Measurements from ENCODE around the gene CAV2. TPM values are rescaled to one million over a fixed set of nuclear protein-coding genes. Genes with fewer than 3 reads are reported as not detected.
A peak's percentile ranks its signal among the peaks of the same experiment; 100 is the strongest.

Gene CAV2
- total and polyA plus RNA-seq, 10 donors, result 15.5 to 107 (median 72.7) TPM

GRCh38 chr7:116522247-116522646 lies 22.7 kb downstream of the CAV2 start:
- H3K27me3 ChIP-seq (replicated peaks in 1 of 7), result peaks cover 0 to 45% (median 22%) of the 10 kb centered on the region in 7 donors
- no peak overlapping the region for H3K27ac ChIP-seq
- no peak for DNase-seq
- H3K4me3 ChIP-seq, result no peak overlapping the region
- 79 to 87% (median 86%) methylated on average over 5 of the region's 5 CpGs for WGBS, 5 donors
- TF ChIP-seq POLR2A (IDR thresholded peaks at IDR 0.05) (no peak), CTCF (IDR thresholded peaks at IDR 0.05 in 8 of 11, conservative IDR thresholded peaks at IDR 0.05 in 3 of 11) (no peak), POLR2AphosphoS5 (IDR thresholded peaks at IDR 0.05) (no peak)
- H3K4me1 ChIP-seq, result peaks cover 0 to 35% (median 28%) of the 10 kb centered on the region in 6 donors
- intact Hi-C loops (cut with DNase I; ENCODE audit: low total_unique reads), result loop anchor here (10.0 kb wide), 2 partner anchors 63 to 267 kb away; no protein-coding TSS in a partner anchor
- no peaks in the 10 kb centered on the region for H3K36me3 ChIP-seq
- H3K9me3 ChIP-seq, result no peaks in the 10 kb centered on the region

GRCh38 chr7:116524221-116524608 lies 24.7 kb downstream of the CAV2 start:
- intact Hi-C loops (cut with DNase I; ENCODE audit: low total_unique reads), result loop anchor here (10.0 kb wide), 2 partner anchors 61 to 269 kb away; no protein-coding TSS in a partner anchor
- Histone ChIP-seq H3K9me3 (no peaks in the 10 kb centered on the region), H3K4me3 (peak overlapping the region in 6 of 8 donors; percentile 38 to 81 (median 58)), H3K36me3 (no peaks in the 10 kb centered on the region), H3K27ac (peak overlapping the region; percentile 59 to 91 (median 88)), H3K27me3 (replicated peaks in 1 of 7) (peaks cover 0 to 46% (median 22%) of the 10 kb centered on the region in 7 donors), H3K4me1 (peaks cover 0 to 52% (median 34%) of the 10 kb centered on the region in 6 donors)
- DNase-seq, result no peak
- 20 to 35% (median 24%) methylated on average over 7 to 10 of the region's 10 CpGs for WGBS, 5 donors
- TF ChIP-seq POLR2A (IDR thresholded peaks at IDR 0.05) (no peak), POLR2AphosphoS5 (IDR thresholded peaks at IDR 0.05) (no peak), CTCF (IDR thresholded peaks at IDR 0.05 in 8 of 11, conservative IDR thresholded peaks at IDR 0.05 in 3 of 11) (no peak)

DNA sequence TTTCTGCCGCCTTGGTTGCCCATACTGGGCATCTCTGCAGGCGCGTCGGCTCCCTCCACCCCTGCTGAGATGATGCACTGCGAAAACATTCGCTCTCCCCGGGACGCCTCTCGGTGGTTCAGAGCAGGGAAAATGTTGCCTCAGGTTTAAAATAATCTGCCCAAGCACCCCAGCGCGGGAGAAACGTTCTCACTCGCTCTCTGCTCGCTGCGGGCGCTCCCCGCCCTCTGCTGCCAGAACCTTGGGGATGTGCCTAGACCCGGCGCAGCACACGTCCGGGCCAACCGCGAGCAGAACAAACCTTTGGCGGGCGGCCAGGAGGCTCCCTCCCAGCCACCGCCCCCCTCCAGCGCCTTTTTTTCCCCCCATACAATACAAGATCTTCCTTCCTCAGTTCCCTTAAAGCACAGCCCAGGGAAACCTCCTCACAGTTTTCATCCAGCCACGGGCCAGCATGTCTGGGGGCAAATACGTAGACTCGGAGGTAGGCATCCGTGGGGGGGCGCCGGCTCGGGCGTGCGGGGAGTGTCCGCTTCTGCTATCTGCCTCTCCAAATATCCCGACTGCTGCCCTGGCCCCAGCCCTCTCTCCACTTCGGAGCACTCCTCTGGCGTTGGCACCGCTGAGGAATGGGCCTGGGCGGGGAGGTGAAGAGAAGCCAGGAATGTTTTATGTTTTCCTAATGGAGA lies 25.2 kb downstream of the CAV2 start, which contains the start of gene CAV1:
CAV1 (plus strand) TSS at position 428 of the 689 bp plus-strand sequence; CDS start at position 455, 27 bp downstream.
- DNase-seq, result peak; percentile 89
- intact Hi-C loops (cut with DNase I; ENCODE audit: low total_unique reads), result loop anchor here (10.0 kb wide), 2 partner anchors 60 to 270 kb away; no protein-coding TSS in a partner anchor
- H3K27me3 ChIP-seq (replicated peaks in 1 of 7), result peaks cover 0 to 46% (median 22%) of the 10 kb centered on the region in 7 donors
- no peaks in the 10 kb centered on the region for H3K36me3 ChIP-seq
- peaks cover 3 to 57% (median 38%) of the 10 kb centered on the region in 6 donors for H3K4me1 ChIP-seq
- WGBS, 5 donors, result 1% methylated on average over 37 to 42 of the region's 42 CpGs
- peak within 1 kb of the TSS; percentile 38 to 81 (median 58) for H3K4me3 ChIP-seq
- TF ChIP-seq POLR2A (IDR thresholded peaks at IDR 0.05), result peak in 1 of 3 donors; percentile 73
- TF ChIP-seq POLR2AphosphoS5 (IDR thresholded peaks at IDR 0.05), result peak; percentile 82 to 94 (median 88)
- TF ChIP-seq CTCF (IDR thresholded peaks at IDR 0.05 in 8 of 11, conservative IDR thresholded peaks at IDR 0.05 in 3 of 11), result peak in 5 of 11 experiments; percentile 8 to 34 (median 14)
- H3K9me3 ChIP-seq, result no peaks in the 10 kb centered on the region
- H3K27ac ChIP-seq, result peak within 1 kb of the TSS; percentile 59 to 91 (median 88)

All from spleen (tissue), 11 donors.